Ureter (tissue), 1 donor: ENCODE results near the gene PGA3. TPM values are rescaled to one million over a fixed set of nuclear protein-coding genes. Genes with fewer than 3 reads are reported as not detected.
"Not testable (repeated sequence)": the region's sequence is repeated elsewhere in the genome, so short reads cannot be mapped to it uniquely, and the experiment has no call there.

Experiments used
- DNase-seq: peaks from one replicate; pipeline ENCODE4 v3.0.0-alpha.2; 2020; ENCODE audit warnings: low spot score
- total RNA-seq: library from RNA; stranded (reverse); gene quantifications from one replicate; pipeline ENCODE4 v1.2.4, GENCODE V29; 2023
- donor health status: DM: yes; HTN: yes; CAD: no.

PGA3 gene
- not detected for total RNA-seq

- not testable (repeated sequence) for DNase-seq
Observed at GRCh38 chr11:61202950-61203746, at the start of gene PGA3. Gene PGA3, plus strand, starts transcription at chr11:61203515. Its CDS starts 50 bp downstream, at chr11:61203565.

GRCh38 chr11:61153593-61154095 lies 49.7 kb upstream of the PGA3 start:
- DNase-seq = no peak

- no peak for DNase-seq
Observed at GRCh38 chr11:61154528-61154927, 48.8 kb upstream of the PGA3 start.

- no peak for DNase-seq
Observed at GRCh38 chr11:61155312-61155711, 48.0 kb upstream of the PGA3 start.

GRCh38 chr11:61155741-61156140 lies 47.6 kb upstream of the PGA3 start:
- DNase-seq = no peak

- DNase-seq = no peak
Observed at GRCh38 chr11:61157743-61158142, 45.6 kb upstream of the PGA3 start.

DNA sequence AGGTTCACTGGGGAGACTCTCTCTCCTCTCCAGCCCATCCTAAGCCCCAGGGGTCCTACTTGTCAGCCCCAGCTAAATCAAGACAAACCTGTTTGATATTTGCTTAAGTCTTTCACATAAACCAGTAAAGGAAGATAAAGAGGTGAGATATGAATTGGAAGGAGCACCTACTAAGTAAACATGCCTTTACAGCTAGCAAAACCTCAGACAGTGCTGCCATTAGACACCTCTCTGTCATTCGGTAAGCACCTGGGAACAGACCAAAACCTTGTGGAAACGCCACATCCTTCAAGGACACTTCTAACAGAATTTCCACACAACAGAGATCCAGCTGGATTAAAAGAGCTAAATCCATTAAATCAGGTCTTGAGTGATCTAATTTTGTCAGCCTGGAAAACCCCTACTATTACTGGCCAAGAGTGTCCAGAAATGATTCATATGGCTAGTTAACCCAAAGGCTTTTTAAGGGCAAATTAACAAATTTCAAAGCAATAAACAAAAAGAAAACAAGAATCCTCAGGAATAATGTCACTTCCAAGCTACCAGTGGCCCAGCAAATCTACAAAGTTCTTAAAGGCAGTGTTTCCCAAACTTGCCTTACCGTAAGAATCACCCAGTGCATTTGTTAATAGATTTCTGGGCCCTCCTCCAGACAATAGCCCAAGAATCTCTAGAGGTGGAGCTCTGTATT lies 44.5 kb upstream of the PGA3 start:
- no peak for DNase-seq

DNA sequence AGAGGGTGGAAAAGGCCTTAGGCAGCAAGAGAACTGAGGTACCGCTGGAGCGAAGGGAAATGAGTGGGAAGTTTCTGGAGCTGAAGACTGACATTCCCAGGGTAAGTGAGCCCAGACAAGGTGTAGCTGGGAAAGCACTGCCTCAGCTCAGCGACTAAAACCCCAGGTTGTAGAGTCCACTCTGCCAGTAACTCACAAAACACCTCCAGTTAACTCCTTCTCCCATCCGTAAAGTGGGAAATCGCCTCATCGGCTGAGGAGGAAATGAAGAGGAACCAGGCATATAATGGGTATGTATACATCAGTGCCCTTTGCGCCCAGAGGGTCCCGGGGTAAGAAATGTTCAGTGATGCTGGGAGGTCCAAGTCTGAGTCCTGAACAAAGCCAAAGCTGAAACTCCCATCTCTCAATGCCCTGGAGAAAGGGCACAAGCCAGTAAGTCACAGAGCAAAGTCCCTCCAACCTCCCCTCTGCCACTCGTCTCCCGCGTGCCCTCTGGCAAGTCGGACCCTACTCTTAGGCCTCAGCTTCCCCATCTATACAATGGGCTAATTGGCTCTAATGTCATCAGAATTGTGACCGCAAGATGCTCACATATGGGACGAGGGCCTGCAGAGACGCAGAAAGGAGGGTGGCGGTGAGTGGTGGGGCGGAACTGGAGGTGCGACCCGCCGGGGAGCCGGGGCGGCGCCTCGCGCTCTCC lies 42.7 kb upstream of the PGA3 start:
- DNase-seq = no peak

- DNase-seq = peak; percentile 91
Observed at GRCh38 chr11:61161190-61162091, 41.9 kb upstream of the PGA3 start, which contains the start of gene VPS37C. Gene VPS37C, minus strand, starts transcription at chr11:61161426. Its CDS starts 22,597 bp downstream, at chr11:61138829.

DNA sequence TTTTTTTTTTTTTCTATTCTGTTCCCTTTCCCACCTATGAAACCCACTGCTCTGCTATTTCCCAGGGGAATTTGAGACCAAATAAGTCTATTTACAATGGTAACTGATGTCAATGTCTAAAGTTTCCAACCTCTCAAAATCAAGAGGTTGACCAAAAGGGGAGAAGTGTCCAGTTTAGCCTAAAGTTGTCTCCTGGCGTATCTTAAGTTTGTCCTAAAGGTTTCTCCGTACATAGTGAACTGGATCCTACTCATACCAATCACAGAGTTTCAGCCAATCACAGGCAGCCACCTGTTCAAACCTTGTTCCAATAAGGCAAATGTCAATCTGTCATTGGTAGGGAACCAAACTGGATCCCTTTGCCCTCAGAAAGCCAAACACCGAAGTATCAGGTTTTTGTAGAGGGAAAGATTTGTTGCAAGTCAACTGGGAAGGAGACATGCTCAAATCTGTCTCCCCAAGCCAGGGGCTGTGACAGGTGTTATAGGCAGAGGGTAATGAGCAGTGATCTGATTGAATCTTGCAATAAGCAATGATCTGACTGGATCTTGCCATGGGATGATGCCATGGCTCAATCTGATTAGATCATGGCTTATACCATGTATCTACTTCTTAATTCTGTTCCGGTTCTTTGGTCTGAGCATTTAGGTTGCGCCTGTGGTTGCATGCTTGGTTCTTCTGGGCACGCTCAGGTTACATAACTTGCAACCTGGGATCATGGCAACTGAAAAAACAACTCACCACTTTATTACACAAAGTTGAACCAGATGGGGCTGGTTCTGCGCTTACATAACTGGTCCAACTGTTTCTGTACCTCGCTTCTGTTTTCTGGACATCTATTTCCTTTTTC lies 41.0 kb upstream of the PGA3 start:
- no peak for DNase-seq

DNA sequence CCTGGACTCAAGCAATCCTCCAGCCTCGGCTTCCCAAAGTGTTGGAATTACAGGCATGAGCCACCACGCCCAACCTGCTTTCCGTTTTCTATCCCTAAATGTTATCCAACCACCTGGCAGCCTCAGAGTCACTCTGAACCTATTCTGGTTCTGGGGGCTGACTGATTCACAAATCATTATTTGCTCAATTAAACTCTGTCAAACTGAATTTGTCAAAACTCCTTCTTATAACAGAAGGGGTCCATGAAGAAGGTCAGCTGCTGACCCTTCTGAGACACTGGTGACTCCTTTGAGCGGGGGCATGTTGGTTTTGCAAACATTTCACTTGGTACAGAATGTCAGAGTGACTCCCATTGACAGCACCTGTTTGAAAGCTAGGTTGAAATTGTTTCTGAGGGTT lies 40.3 kb upstream of the PGA3 start:
- no peak for DNase-seq

GRCh38 chr11:61163714-61164605 lies 39.4 kb upstream of the PGA3 start:
- no peak for DNase-seq

- no peak for DNase-seq
Observed at GRCh38 chr11:61164606-61165424, 38.5 kb upstream of the PGA3 start.

DNA sequence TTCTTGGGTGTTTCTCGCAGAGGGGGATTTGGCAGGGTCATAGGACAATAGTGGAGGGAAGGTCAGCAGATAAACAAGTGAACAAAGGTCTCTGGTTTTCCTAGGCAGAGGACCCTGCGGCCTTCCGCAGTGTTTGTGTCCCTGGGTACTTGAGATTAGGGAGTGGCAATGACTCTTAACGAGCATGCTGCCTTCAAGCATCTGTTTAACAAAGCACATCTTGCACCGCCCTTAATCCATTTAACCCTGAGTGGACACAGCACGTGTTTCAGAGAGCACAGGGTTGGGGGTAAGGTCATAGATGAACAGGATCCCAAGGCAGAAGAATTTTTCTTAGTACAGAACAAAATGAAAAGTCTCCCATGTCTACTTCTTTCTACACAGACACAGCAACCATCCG lies 37.5 kb upstream of the PGA3 start:
- DNase-seq = not testable (repeated sequence)

GRCh38 chr11:61166331-61166730 lies 37.0 kb upstream of the PGA3 start:
- DNase-seq = not testable (repeated sequence)

GRCh38 chr11:61168042-61168688 lies 35.1 kb upstream of the PGA3 start:
- no peak for DNase-seq

DNA sequence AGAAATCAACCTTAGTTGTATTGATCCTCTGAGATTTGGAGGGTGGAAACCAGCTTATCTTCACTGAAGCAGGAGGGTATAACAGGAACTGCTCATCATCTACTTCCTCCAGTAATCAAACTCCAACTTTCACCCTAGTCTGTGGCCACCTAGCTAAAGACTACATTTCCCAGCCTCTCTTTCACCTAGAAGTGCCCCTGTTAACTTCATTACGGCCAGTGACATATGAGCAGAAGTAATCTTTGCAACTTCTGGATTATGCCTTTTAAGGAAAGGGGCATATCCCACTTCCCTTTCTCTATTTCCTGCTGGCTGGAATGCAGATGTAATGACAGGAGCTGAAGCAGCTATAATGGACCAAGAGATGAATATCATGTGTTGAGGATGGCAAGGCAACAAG lies 34.5 kb upstream of the PGA3 start:
- DNase-seq = no peak

DNA sequence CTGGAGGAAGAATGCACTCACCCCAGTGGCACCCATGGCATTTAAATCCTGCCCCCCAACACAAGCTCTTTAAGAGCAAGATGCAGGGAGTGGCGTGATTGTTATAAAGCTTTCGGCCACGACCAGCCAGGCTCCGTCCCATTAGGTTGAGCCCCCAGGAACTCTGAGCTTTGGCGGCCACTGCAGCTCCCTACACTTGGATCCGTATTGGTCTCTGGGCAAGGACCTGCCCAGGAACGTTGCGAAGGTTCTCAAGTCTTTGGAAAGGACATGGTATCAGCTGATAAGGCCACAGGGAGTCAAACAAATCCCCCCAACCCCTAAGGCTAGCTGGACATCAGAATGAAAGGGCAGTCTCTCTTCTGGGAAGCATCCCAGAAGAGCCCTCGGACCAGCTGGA lies 32.7 kb upstream of the PGA3 start:
- no peak for DNase-seq
